HEK293 (cell line): ENCODE results near the gene PHC1.

ENCODE experiments used
- GLIS1 ChIP-seq: fragments of 450-650 bp; formaldehyde crosslinking; IDR thresholded peaks from 2 replicates; pipeline ENCODE4 v1.5.1; 2016; ENCODE audit warnings: missing biosample characterization, missing genetic modification characterization
- KLF16 ChIP-seq: fragments of 450-650 bp; formaldehyde crosslinking; IDR thresholded peaks from 2 replicates; pipeline ENCODE4 v1.5.1; 2017; ENCODE audit warnings: missing biosample characterization, missing genetic modification characterization
- PBX3 ChIP-seq: sonication (generic); formaldehyde crosslinking; IDR thresholded peaks from 2 replicates; pipeline ENCODE4 v1.8.1; 2022; ENCODE audit warnings: mild to moderate bottlenecking, moderate library complexity, missing genetic modification reagents
- PRDM1 ChIP-seq: fragments of 450-650 bp; formaldehyde crosslinking; IDR thresholded peaks from 2 replicates; pipeline ENCODE4; 2016; ENCODE audit warnings: missing biosample characterization, missing genetic modification characterization
- YY1 ChIP-seq: fragments of 450-650 bp; formaldehyde crosslinking; IDR thresholded peaks from 2 replicates; pipeline ENCODE4 v1.5.1; 2018; ENCODE audit warnings: missing biosample characterization, missing genetic modification characterization
- ZBTB10 ChIP-seq: fragments of 450-650 bp; formaldehyde crosslinking; IDR thresholded peaks from 2 replicates; pipeline ENCODE4 v1.5.1; 2016; ENCODE audit warnings: missing biosample characterization, missing genetic modification characterization
- ZBTB17 ChIP-seq: fragments of 450-650 bp; formaldehyde crosslinking; IDR thresholded peaks from 2 replicates; pipeline ENCODE4 v1.5.1; 2016; ENCODE audit warnings: missing biosample characterization, missing genetic modification characterization
- ZBTB48 ChIP-seq: fragments of 450-650 bp; formaldehyde crosslinking; IDR thresholded peaks from 2 replicates; pipeline ENCODE4 v1.5.1; 2016; ENCODE audit warnings: missing biosample characterization, missing genetic modification characterization
- ZFP69B ChIP-seq: fragments of 450-650 bp; formaldehyde crosslinking; IDR thresholded peaks from 2 replicates; pipeline ENCODE4 v1.5.1; 2016; ENCODE audit warnings: missing biosample characterization, missing genetic modification characterization
- ZNF175 ChIP-seq: fragments of 450-650 bp; formaldehyde crosslinking; IDR thresholded peaks from 2 replicates; pipeline ENCODE4 v1.5.1; 2016; ENCODE audit warnings: missing biosample characterization, missing genetic modification characterization
- ZNF18 ChIP-seq: fragments of 450-650 bp; formaldehyde crosslinking; IDR thresholded peaks from 2 replicates; pipeline ENCODE4 v1.5.1; 2016; ENCODE audit warnings: missing biosample characterization, missing genetic modification characterization
- ZNF214 ChIP-seq: fragments of 450-650 bp; formaldehyde crosslinking; IDR thresholded peaks from 2 replicates; pipeline ENCODE4 v1.5.1; 2017; ENCODE audit warnings: missing biosample characterization, mild to moderate bottlenecking, missing genetic modification characterization, borderline replicate concordance
- ZNF26 ChIP-seq: fragments of 450-650 bp; formaldehyde crosslinking; IDR thresholded peaks from 2 replicates; pipeline ENCODE4 v1.5.1; 2016; ENCODE audit warnings: missing biosample characterization, missing genetic modification characterization
- ZNF274 ChIP-seq, 2 experiments: fragments of 200-500 bp in 1 of 2; fragments of 450-650 bp in 1 of 2; sonication (Bioruptor generic) in 1 of 2; formaldehyde crosslinking in 1 of 2; IDR thresholded peaks; 2 replicates each; pipeline versions ENCODE4 v1.5.1 to v1.6.1; 2014 to 2016; ENCODE audit warnings: borderline replicate concordance in 1 of 2, inconsistent platforms in 1 of 2, low read length in 1 of 2, missing biosample characterization in 1 of 2, missing genetic modification characterization in 1 of 2
- ZNF366 ChIP-seq: fragments of 450-650 bp; formaldehyde crosslinking; conservative IDR thresholded peaks from 2 replicates; pipeline ENCODE4 v1.5.1; 2016; ENCODE audit warnings: missing biosample characterization, missing genetic modification characterization
- ZNF488 ChIP-seq: fragments of 450-650 bp; formaldehyde crosslinking; IDR thresholded peaks from 2 replicates; pipeline ENCODE4 v1.5.1; 2016; ENCODE audit warnings: missing biosample characterization, missing genetic modification characterization
- ZNF501 ChIP-seq: fragments of 450-650 bp; formaldehyde crosslinking; IDR thresholded peaks from 2 replicates; pipeline ENCODE4 v1.5.1; 2016; ENCODE audit warnings: missing biosample characterization, missing genetic modification characterization
- ZNF518A ChIP-seq: fragments of 450-650 bp; formaldehyde crosslinking; conservative IDR thresholded peaks from 2 replicates; pipeline ENCODE4 v1.5.1; 2016; ENCODE audit warnings: low read depth, missing biosample characterization, missing genetic modification characterization
- ZNF529 ChIP-seq: fragments of 450-650 bp; formaldehyde crosslinking; IDR thresholded peaks from 2 replicates; pipeline ENCODE4 v1.5.1; 2017; ENCODE audit warnings: missing genetic modification characterization, missing biosample characterization; ENCODE audit not compliant: insufficient replicate concordance
- ZNF571 ChIP-seq: fragments of 450-650 bp; formaldehyde crosslinking; IDR thresholded peaks from 2 replicates; pipeline ENCODE4 v1.5.0; 2017; ENCODE audit warnings: missing biosample characterization, missing genetic modification characterization
- ZNF677 ChIP-seq: fragments of 450-650 bp; IDR thresholded peaks from 2 replicates; pipeline ENCODE4 v1.5.0; 2018; ENCODE audit warnings: missing biosample characterization, mild to moderate bottlenecking, missing genetic modification characterization, moderate library complexity
- ZNF707 ChIP-seq: fragments of 450-650 bp; formaldehyde crosslinking; IDR thresholded peaks from 2 replicates; pipeline ENCODE4 v1.5.1; 2016; ENCODE audit warnings: missing biosample characterization, missing genetic modification characterization
- ZNF777 ChIP-seq: fragments of 450-650 bp; formaldehyde crosslinking; IDR thresholded peaks from 2 replicates; pipeline ENCODE4 v1.5.1; 2017; ENCODE audit warnings: missing biosample characterization, missing genetic modification characterization, borderline replicate concordance

PHC1 gene

GRCh38 chr12:8948701-8949341 is 34.5 kb downstream of the PHC1 start (continued):
- TF ChIP-seq ZNF677 (no peak), YY1 (tag by site-specific recombination) (no peak), ZNF571 (tag by site-specific recombination) (no peak), ZBTB48 (tag by site-specific recombination) (no peak), PRDM1 (tag by site-specific recombination) (peak; percentile 75), ZNF707 (tag by site-specific recombination) (no peak), ZNF777 (no peak), ZNF274 (IDR thresholded peaks at IDR 0.05; ENCODE audit: low read length) (no peak), ZNF274 (tag by site-specific recombination; IDR thresholded peaks at IDR 0.05; ENCODE audit: borderline replicate concordance) (no peak), ZBTB17 (tag by site-specific recombination) (no peak), ZBTB10 (tag by site-specific recombination) (no peak), ZNF529 (tag by site-specific recombination) (no peak), ZNF18 (tag by site-specific recombination) (no peak), ZNF518A (tag by site-specific recombination) (no peak), ZNF501 (tag by site-specific recombination) (0 out of 2 replicates have a peak, but pooled peaks have one; percentile 57), KLF16 (tag by site-specific recombination) (no peak; the same call in 1 of the 2 replicates), ZNF366 (tag by site-specific recombination) (no peak), ZFP69B (tag by site-specific recombination) (no peak), PBX3 (CRISPR knock-in tag) (0 out of 2 replicates have a peak, but pooled peaks have one; percentile 18), ZNF175 (no peak), ZNF488 (tag by site-specific recombination) (no peak), ZNF26 (tag by site-specific recombination) (no peak), GLIS1 (tag by site-specific recombination) (peak; percentile 95), ZNF214 (tag by site-specific recombination) (no peak)
